Measurements from ENCODE around the gene CEP126. TPM values are rescaled to one million over a fixed set of nuclear protein-coding genes. Genes with fewer than 3 reads are reported as not detected.

Gene CEP126, protein sequence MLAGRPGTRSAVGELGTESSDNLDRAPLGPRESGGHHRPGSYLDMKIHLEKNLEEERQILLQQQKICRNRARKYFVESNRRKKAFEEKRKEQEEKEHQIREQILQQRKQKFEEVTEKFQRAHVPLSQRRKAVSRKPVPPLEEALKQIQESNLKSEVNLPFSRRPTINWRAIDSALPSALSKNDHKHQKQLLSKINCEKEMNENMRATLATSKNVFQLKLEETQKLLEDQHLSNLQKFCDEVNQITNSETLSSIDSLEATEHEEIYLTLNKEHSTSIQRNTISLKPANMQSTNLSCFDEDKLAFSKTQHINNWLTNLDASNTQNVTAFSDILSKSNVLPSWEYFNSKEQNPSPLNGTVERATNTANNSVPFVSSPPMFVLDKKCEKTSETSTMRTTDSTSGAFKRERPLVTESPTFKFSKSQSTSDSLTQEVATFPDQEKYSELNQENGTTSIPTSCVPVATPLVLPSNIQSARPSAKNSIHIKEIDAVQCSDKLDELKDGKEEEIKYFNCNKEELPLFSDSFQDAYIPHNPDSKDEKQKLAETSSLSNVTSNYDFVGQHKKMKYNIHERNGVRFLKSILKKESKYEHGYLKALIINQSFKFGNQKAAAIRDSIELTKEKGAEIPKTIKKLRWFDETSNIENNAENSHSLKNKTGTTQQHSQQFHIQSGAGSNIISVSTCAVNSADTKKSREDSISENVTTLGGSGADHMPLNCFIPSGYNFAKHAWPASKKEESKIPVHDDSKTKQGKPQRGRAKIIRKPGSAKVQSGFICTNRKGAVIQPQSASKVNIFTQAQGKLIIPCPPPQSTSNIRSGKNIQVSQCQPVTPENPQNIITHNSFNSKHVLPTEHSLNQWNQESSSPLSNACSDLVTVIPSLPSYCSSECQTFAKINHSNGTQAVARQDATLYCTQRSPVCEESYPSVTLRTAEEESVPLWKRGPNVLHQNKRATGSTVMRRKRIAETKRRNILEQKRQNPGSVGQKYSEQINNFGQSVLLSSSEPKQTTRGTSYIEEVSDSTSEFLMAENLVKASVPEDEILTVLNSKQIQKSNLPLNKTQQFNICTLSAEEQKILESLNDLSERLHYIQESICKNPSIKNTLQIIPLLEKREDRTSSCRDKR
- total RNA-seq = 1 to 10 TPM; 1.1 to 1.6 TPM

DNA sequence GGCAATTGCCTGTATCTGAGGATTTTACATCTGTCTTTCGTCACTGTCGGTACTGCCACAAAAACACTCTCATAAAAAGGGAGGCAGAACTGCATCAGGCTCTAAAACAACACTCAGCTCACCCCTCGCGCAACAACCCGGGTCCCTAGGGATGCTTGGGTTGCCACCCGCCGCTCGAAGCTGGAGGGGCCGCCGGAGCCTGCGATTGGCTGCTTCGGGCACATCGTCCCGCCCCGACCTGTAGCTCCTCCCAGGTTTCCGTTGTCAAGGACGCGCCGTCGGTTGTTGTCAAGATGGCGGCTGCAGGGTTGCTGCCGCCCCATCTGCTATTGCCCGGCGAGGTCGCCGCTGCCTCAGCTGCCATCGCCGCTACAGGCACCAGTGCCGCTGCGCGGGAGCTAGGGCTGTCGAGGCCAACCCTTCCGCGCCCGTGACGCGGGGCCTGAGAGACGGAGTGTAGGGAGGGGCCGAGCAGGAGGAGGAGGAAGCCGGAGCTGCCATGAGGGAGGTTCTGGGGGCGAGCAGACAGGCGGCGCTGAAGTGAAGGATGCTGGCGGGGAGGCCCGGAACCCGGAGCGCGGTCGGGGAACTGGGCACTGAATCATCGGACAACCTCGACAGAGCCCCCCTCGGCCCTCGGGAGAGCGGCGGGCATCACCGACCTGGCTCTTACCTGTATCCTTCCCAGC, at the start of gene CEP126:
CEP126 (plus strand) TSS at position 273 of the 689 bp plus-strand sequence; CDS start at position 548, 275 bp downstream.
- DNase-seq = peak; percentile 96
- Mint-ChIP-seq H3K9me3 (no peaks in the 10 kb centered on the region), H3K4me1 (ENCODE audit: low read depth) (peaks cover 18% of the 10 kb centered on the region), H3K36me3 (ENCODE audit: low read depth) (no peaks in the 10 kb centered on the region), H3K4me3 (peak within 1 kb of the TSS; percentile 89), H3K27ac (peak within 1 kb of the TSS; percentile 87), H3K27me3 (peaks cover 4% of the 10 kb centered on the region)
- ChIA-PET CTCF (interaction anchor here (0.8 to 1.2 kb wide), 7 partner anchors 10 to 699 kb away, joined by 3 to 7 read pairs (median 3); no protein-coding TSS in a partner anchor), POLR2A (no interaction called here)
- TF ChIP-seq, protein P1, sequence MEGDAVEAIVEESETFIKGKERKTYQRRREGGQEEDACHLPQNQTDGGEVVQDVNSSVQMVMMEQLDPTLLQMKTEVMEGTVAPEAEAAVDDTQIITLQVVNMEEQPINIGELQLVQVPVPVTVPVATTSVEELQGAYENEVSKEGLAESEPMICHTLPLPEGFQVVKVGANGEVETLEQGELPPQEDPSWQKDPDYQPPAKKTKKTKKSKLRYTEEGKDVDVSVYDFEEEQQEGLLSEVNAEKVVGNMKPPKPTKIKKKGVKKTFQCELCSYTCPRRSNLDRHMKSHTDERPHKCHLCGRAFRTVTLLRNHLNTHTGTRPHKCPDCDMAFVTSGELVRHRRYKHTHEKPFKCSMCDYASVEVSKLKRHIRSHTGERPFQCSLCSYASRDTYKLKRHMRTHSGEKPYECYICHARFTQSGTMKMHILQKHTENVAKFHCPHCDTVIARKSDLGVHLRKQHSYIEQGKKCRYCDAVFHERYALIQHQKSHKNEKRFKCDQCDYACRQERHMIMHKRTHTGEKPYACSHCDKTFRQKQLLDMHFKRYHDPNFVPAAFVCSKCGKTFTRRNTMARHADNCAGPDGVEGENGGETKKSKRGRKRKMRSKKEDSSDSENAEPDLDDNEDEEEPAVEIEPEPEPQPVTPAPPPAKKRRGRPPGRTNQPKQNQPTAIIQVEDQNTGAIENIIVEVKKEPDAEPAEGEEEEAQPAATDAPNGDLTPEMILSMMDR (IDR thresholded peaks at IDR 0.05) = peak; percentile 17
- intact Hi-C loops (cut with micrococcal nuclease) = loop anchor here (10.0 kb wide), 1 partner anchor 90 kb away; no protein-coding TSS in a partner anchor
- ATAC-seq = peak; percentile 97

DNA sequence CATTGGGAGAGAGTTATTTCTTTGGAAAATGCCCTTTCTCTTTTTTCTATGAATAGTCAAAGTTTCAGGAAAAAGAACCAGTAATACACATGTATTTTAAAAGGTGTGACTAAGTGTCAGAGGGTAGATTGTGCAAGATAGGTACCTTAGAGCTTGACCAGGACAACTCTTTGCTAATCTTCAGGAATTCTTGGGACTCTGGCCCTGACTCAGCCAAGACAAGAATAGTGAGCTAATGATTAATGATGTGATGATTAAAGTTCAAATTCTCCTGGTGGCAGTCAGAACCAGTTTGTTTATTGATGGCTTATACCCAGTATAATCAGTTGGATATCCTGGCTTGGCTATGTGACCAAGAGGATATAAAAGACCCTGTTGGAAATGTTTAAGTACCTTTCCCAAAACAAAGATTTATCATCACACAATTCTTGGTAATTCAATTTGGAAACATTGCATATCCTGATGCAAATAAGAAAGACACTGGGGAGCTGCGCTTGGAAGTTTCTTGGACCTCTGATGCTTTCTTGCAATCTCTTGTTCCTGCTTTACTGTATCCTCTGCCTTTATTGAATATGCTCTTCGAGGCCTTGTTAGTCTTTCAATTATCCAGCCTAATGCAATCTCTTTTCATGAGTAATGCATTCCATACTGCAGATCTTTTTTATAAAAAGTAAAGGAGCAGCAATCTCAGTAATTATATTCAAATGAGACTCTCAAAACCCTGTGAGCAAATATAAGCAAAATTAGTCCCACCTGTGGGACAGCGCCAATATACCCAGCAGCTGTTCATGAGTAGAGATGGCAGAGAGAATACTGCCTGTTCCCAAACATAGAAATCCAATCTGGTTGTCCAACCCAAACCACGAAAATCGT, 48.0 kb upstream of the CEP126 start:
- ATAC-seq = no peak
- Mint-ChIP-seq H3K4me3 (no peak overlapping the region), H3K36me3 (ENCODE audit: low read depth) (no peaks in the 10 kb centered on the region), H3K4me1 (ENCODE audit: low read depth) (no peaks in the 10 kb centered on the region), H3K27ac (no peak overlapping the region), H3K27me3 (peaks cover 13% of the 10 kb centered on the region), H3K9me3 (no peaks in the 10 kb centered on the region)
- CTCF ChIA-PET = interaction anchor here (0.9 kb wide), 1 partner anchor 139 kb away, joined by 3 read pairs; no protein-coding TSS in a partner anchor
- DNase-seq = no peak
- POLR2A ChIA-PET = no interaction called here
- TF ChIP-seq, protein P1 (IDR thresholded peaks at IDR 0.05) = no peak
- intact Hi-C loops (cut with micrococcal nuclease) = no loop called here

GRCh38 chr11:101867951-101868350, 46.9 kb upstream of the CEP126 start:
- Mint-ChIP-seq H3K4me3 (no peak overlapping the region), H3K4me1 (ENCODE audit: low read depth) (no peaks in the 10 kb centered on the region), H3K27ac (no peak overlapping the region), H3K36me3 (ENCODE audit: low read depth) (no peaks in the 10 kb centered on the region), H3K27me3 (peaks cover 6% of the 10 kb centered on the region), H3K9me3 (no peaks in the 10 kb centered on the region)
- ChIA-PET CTCF (interaction anchor here (1.4 kb wide), 1 partner anchor 139 kb away, joined by 4 read pairs; no protein-coding TSS in a partner anchor), POLR2A (interaction anchor here (0.5 kb wide), 1 partner anchor 131 kb away, joined by 3 read pairs; no protein-coding TSS in a partner anchor)
- DNase-seq (no peak), ATAC-seq (no peak)
- intact Hi-C loops (cut with micrococcal nuclease) = no loop called here
- TF ChIP-seq, protein P1 (IDR thresholded peaks at IDR 0.05) = no peak

GRCh38 chr11:101870510-101870909, 44.3 kb upstream of the CEP126 start:
- ChIA-PET POLR2A (no interaction called here), CTCF (interaction anchor here (2.0 kb wide), 1 partner anchor 10 kb away, joined by 11 read pairs; no protein-coding TSS in a partner anchor)
- H3K4me3 Mint-ChIP-seq = no peak overlapping the region
- H3K4me1 Mint-ChIP-seq (ENCODE audit: low read depth) = no peaks in the 10 kb centered on the region
- no peak overlapping the region for H3K27ac Mint-ChIP-seq
- ATAC-seq (no peak), DNase-seq (no peak)
- TF ChIP-seq, protein P1 (IDR thresholded peaks at IDR 0.05) = no peak
- no peaks in the 10 kb centered on the region for H3K9me3 Mint-ChIP-seq
- peaks cover 5% of the 10 kb centered on the region for H3K27me3 Mint-ChIP-seq
- intact Hi-C loops (cut with micrococcal nuclease) = no loop called here
- H3K36me3 Mint-ChIP-seq (ENCODE audit: low read depth) = no peaks in the 10 kb centered on the region
